ENCODE measurements around the gene PDLIM7.

PDLIM7 gene

GRCh38 chr5:177524539-177524900, 27.1 kb upstream of the PDLIM7 start:
- no peak for DNase-seq

GRCh38 chr5:177523711-177524538, 26.5 kb upstream of the PDLIM7 start:
- DNase-seq, result no peak

- DNase-seq, result no peak
These were observed 23.6 kb upstream of the PDLIM7 start for GRCh38 chr5:177520916-177521513.

DNA sequence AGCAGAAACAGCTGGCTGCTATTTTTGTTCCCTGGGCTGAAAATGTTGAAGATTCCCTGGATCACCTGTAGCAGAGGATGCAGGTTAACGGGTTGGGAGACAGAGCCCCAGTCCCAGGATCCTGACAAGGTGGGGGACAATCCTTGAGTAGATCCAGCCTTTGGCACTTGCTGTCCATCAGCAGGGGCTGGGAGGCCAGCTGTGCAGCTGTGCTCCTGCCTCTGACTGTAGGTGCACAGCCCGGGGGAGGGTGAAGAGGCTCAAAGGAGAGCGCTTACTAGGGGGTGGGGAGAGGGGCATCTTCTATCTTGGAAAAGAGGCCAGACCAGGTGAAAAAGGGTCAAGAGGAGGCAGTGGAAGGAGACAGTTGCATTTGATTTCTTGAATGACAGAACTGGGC, 22.9 kb upstream of the PDLIM7 start:
- no peak for DNase-seq

DNA sequence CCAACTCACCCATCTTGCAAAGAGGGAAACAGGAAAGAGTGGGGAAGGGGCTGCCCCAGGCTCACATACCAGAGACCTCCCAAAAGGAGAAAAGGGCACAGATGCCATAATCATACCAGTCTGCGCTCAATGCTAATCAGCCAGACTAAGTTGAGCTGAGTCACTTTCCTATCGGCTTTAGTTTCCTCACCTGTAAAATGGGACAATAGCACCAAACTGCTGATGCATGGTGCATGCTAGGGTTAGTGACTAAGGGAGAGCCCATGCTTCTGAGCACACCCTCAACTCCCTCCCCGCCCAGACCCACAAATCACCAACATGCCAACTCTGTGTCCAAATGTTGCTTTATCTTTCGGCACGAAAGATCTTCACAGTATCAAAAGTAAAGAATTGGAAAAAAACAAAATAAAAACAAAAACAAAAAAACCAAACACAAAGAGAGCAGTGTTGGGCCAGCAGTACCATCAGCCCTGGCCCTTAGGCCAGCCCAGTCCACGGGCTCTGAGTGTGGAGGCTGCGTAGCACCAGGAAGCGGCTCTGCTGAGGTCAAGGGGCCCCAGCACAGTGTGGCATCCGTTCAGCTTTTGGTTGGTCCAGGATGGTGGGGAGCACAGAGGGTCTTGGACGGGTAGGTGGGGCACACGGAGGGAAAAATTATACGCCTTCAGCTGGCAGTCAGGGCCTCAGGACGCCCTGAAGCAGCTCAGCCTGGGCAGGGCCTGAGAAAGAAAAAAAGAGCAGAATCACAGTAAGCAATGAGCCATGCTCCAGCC, 22.2 kb upstream of the PDLIM7 start:
- no peak for DNase-seq

GRCh38 chr5:177516601-177517568, 19.5 kb upstream of the PDLIM7 start, which contains the start of gene DDX41:
TSS of gene DDX41 (minus strand) at chr5:177516961. CDS start at chr5:177516945, 16 bp downstream.
- peak; percentile 95 for DNase-seq

DNA sequence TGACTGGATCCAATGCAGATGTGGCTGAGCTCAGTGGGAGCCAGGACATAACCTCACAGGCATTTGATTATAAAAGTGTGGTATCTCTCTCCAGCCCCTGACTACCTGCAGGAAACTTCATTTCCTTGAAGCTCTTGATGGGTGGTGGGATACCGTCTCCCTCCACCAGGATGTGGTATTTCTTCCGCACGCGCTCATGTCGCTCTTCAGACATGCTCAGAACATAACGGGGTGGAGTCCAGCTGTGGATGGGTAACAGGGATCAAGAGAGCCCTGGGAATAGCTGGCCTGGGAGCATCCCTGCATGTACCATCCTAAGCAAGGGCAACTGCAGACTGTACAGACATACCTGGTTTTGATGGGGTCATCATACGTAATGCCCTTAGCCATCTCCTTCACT, 18.2 kb upstream of the PDLIM7 start:
- no peak for DNase-seq

DNA sequence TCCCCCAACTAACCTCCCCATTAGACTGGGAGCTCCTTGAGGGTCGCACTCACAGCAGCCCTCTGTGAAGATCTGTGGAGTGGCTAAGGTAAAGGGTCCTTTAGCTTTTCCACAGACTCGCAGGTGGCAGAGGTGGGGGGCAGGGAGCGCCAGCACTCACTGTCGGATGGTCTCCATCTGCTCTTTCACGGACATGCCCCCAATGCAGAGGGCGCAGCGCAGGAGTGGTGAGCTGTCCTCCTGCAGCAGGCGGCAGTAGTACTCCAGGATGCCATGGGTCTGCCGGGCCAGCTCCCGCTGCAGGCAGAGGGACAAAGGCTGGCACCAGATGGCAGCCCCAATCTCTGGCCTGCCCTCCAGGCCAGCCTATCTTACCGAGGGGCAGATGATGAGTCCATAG, 17.1 kb upstream of the PDLIM7 start:
- no peak for DNase-seq

GRCh38 chr5:177513500-177513899, 16.1 kb upstream of the PDLIM7 start:
- DNase-seq, result no peak

DNA sequence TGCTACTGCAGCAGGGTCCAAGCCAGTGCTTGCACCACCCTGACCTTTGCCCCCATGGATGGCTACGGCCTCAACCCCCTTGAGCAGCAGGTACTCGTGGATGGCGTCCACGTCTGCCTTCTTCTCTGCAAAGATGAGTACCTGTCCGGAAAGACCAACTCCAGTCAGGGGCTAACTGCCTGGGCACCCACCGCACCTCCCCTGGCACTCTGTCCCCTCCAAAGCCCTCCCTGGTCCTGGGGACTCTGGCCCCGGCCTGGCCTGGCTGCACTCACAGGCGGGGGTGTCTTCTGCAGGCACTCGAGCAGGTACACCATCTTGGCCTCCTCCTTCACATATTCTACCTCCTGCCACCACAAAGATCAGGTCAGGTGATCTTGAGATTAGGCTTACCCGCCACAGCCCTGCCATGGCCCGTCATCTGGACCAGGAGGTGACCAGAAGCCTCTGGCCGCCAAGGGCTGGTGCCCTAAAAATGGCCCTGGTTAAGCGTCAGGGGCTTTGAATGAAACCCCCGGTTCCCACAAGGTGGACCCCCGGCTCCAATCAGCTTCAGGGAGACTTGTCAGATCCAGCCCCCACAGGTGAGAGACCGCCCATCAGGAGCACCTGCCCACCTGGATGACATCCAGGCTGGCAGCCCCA, 15.5 kb upstream of the PDLIM7 start:
- no peak for DNase-seq

DNA sequence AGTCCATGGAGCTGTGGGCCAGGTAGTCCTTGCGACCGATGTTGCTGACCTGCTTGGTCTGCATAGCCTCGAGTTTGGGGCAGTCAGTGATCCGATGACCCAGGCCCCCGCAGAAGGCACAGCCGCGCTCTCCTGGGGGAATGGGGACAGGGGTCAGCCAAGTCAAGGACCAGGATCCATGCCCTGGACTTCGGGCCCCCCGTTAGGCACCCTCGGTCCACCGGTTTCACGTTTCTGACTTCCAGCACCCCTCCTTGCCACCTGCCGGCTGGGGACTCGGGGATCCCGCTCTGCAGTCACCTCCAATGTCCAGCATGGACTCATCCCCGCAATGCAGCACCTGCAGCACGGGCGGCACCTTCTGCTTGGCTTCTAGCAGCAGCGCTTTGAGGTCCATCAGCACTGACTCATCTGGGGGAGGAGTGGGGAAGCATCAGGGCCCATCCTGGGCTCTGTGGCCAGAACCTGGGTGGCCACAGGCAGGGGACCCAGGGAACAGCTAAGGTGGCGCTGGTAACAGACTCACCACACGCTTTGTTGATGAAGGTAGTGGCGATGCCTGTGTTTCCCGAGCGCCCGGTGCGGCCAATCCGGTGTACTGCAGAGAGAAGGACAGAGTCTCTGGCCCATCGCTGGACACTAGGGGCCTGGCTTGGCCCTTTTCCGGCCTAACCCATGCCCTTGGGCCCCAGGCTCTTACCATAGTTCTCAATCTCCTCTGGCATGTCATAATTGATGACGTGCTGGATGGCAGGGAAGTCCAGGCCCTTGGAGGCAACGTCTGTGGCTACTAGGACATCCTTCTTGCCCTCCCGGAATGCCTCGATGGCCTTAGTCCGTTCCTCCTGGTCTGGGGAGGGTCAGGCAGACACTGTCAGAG, 14.6 kb upstream of the PDLIM7 start:
- DNase-seq, result no peak

DNA sequence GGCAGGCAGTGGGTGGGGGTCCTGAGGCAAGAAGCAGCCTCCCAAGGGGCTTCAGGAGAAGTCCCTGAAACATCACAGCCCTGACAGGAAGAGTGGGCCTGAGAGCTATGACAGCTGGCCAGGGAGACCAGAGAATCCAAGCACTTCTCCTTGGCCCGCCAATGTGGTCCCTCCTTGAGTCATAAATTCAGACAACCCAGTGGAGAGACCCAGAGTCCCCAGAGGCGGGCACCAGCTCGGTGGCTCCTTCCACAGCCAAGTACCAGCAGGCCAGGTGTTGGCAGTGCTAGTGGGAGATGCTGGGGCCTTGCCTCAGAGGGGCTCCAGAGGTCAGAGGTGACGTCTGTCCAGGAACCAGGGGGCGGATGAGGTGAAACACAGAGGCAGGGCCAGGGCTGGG, 13.8 kb upstream of the PDLIM7 start:
- no peak for DNase-seq

GRCh38 chr5:177510567-177511053, 13.2 kb upstream of the PDLIM7 start:
- DNase-seq, result no peak

GRCh38 chr5:177509991-177510566, 12.7 kb upstream of the PDLIM7 start:
- DNase-seq, result no peak

DNA sequence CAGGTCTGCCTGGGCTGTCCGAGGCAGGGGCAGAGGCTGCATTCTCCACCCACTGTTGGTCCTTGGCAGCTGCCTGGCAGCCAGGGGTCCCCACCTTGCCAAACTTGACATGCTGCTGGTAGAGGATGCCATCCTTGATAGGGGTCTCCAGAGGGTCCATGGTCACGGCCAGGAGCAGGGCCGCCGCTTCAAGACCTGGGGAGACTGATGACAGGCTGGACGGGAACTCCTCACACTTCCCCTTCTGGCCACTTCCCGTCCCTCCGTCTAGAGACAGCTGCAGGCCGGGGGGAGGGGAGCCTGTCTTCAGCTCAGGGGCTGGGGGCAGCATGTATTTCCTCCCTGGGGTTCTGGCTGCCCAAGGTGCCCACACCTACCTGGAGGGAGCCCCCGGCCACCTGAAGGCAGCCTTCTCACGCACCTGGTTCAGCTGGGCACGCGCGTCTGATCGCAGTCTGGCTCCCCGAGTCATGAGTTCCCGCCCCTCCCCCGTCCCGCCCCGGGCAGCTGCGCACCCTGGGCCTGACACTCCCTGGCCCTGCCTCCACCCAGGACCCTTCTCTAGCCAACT, 12.1 kb upstream of the PDLIM7 start, which contains the start of gene DOK3:
DOK3 (minus strand) TSS at position 446 of the 571 bp plus-strand sequence; CDS start at position 160, 286 bp downstream.
- DNase-seq, result no peak

DNA sequence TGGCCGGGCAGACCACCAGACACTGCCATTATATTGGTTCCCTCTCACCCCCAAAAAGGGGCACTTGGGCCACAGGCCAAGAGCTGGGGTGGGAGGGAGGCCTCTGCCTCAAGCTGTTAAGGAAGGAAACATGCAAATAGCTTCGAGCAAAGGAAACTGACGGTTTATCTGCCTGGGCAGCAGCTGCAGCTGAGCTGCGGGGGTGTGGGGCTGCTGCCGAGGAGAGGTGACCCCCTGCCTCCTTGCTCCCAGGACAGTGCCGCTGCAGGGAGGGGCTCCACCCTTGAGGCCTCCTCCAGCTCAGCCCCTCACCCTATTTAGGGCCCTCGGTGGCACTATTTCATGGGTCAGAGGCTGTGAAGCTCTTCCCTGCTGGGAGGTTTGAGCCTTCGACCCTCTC, 11.4 kb upstream of the PDLIM7 start:
- DNase-seq, result no peak

DNA sequence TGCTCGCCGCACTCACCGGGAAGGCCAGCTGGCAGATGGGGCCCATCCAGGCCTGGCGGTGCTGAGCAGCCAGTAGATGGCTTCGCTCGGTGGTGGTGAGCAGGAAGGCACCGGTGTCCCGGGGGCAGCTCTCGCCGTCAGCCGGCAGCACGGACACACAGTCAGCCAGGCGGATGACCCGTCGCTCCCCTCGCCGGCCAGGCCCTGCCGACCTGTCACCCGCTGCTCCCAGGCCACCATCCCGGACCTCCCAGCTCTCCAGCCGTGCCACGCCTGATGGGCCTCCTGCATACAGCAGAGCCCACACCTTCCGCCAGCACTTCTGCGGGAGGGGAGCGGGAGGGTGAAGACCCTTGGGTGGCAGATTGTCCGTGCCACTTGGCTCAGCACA, 10.8 kb upstream of the PDLIM7 start:
- DNase-seq, result no peak

- DNase-seq, result no peak
These were observed 10.3 kb upstream of the PDLIM7 start for GRCh38 chr5:177507596-177508220.

DNA sequence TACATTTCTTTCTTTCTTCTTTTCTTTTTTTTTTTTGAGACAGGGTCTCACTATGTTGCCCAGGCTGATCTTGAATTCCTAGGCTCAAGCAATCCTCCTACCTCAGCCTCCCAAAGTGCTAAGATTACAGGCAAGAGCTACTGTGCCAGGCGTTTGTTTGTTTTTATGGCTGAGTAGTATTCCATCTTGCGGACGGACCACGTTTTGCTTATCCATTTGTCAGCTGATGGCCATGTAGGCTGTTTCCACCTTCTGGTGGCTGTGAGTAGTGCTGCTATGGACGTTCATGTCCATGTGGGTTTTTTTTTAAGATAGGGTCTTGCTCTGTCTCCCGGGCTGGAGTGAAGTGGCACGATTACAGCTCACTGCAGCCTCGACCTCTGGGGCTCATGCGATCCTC, 9.8 kb upstream of the PDLIM7 start:
- DNase-seq, result no peak

DNA sequence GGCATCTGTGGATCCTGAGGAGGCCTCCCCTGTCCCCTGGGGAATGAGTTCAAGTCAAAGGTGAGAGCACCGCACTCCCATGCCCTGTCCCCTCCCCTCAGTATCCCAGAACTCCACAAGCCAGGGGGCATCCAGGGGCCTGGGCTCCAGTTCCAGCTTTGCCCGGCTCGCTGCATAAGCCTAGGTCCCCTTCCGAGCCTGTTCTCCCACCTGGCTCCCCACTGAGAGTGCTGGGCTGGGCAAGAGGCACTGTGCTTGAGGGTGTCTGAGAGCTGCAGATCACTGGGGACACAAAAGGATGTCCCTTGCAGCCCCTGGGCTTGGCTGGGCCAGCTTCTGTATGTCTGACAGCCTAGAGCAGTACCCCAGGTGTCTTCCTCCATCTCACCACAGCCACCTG, 7.7 kb upstream of the PDLIM7 start:
- no peak for DNase-seq

All from activated gamma-delta T cell treated with Interleukin-2 at 50 U/mL for 16 hours (primary cell).